ENCODE measurements around the gene ERN1.

The ERN1 gene

DNA sequence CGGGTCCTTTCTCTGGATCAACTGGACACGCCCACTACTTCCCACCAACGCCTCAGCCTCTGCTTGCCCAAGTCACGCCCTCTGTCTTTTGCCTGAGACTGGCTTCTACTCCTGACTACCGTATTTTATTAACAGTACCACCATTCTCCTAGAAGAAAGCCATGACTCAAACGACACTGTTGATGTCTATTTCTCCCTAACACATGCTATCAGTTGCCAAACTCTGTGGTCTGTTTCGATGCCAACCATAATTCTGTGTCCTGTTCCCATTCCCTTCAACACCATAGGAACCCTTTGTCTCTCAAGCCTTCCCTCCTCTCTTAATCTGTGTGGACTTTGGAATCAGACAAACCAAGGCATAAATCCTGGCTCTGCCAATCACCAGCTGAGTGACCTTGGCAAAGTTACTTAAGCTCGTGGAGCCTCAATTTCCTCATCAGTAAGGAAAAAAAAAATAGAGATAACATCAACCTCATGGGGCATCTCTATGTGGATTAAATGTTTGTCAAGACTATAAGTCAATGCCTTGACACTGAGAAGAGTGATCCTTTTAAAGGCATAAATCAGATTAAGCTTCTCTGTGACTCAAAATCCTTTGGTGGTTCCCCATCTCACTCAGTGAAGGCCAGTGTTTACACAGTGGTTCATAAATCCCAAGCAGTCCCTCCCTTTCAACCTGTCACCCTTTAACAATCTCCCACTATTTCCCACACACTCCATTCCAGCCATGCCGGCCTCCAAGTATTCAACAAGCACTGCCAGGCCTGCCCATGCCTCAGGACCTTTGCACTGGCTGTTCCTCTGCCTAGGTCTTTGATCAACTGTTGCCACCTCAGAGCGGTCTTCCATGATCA lies 45.6 kb downstream of the ERN1 start (continued):
- TF ChIP-seq, protein P1, sequence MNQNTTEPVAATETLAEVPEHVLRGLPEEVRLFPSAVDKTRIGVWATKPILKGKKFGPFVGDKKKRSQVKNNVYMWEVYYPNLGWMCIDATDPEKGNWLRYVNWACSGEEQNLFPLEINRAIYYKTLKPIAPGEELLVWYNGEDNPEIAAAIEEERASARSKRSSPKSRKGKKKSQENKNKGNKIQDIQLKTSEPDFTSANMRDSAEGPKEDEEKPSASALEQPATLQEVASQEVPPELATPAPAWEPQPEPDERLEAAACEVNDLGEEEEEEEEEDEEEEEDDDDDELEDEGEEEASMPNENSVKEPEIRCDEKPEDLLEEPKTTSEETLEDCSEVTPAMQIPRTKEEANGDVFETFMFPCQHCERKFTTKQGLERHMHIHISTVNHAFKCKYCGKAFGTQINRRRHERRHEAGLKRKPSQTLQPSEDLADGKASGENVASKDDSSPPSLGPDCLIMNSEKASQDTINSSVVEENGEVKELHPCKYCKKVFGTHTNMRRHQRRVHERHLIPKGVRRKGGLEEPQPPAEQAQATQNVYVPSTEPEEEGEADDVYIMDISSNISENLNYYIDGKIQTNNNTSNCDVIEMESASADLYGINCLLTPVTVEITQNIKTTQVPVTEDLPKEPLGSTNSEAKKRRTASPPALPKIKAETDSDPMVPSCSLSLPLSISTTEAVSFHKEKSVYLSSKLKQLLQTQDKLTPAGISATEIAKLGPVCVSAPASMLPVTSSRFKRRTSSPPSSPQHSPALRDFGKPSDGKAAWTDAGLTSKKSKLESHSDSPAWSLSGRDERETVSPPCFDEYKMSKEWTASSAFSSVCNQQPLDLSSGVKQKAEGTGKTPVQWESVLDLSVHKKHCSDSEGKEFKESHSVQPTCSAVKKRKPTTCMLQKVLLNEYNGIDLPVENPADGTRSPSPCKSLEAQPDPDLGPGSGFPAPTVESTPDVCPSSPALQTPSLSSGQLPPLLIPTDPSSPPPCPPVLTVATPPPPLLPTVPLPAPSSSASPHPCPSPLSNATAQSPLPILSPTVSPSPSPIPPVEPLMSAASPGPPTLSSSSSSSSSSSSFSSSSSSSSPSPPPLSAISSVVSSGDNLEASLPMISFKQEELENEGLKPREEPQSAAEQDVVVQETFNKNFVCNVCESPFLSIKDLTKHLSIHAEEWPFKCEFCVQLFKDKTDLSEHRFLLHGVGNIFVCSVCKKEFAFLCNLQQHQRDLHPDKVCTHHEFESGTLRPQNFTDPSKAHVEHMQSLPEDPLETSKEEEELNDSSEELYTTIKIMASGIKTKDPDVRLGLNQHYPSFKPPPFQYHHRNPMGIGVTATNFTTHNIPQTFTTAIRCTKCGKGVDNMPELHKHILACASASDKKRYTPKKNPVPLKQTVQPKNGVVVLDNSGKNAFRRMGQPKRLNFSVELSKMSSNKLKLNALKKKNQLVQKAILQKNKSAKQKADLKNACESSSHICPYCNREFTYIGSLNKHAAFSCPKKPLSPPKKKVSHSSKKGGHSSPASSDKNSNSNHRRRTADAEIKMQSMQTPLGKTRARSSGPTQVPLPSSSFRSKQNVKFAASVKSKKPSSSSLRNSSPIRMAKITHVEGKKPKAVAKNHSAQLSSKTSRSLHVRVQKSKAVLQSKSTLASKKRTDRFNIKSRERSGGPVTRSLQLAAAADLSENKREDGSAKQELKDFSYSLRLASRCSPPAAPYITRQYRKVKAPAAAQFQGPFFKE (tag by site-specific recombination; IDR thresholded peaks at IDR 0.05; ENCODE audit: borderline replicate concordance) = no peak
- TF ChIP-seq, protein P2, sequence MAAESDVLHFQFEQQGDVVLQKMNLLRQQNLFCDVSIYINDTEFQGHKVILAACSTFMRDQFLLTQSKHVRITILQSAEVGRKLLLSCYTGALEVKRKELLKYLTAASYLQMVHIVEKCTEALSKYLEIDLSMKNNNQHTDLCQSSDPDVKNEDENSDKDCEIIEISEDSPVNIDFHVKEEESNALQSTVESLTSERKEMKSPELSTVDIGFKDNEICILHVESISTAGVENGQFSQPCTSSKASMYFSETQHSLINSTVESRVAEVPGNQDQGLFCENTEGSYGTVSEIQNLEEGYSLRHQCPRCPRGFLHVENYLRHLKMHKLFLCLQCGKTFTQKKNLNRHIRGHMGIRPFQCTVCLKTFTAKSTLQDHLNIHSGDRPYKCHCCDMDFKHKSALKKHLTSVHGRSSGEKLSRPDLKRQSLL (tag by site-specific recombination; IDR thresholded peaks at IDR 0.05) = no peak
- TF ChIP-seq SCRT1 (tag by site-specific recombination; IDR thresholded peaks at IDR 0.05; ENCODE audit: borderline replicate concordance) = peak; percentile 85
- TF ChIP-seq, protein P3, sequence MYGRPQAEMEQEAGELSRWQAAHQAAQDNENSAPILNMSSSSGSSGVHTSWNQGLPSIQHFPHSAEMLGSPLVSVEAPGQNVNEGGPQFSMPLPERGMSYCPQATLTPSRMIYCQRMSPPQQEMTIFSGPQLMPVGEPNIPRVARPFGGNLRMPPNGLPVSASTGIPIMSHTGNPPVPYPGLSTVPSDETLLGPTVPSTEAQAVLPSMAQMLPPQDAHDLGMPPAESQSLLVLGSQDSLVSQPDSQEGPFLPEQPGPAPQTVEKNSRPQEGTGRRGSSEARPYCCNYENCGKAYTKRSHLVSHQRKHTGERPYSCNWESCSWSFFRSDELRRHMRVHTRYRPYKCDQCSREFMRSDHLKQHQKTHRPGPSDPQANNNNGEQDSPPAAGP (tag by site-specific recombination; IDR thresholded peaks at IDR 0.05) = no peak
- no peak for TF ChIP-seq OSR2 (tag by site-specific recombination; IDR thresholded peaks at IDR 0.05)
- peak; percentile 34 for TF ChIP-seq ZNF335 (tag by site-specific recombination; conservative IDR thresholded peaks at IDR 0.05)
- TF ChIP-seq ZNF423 (tag by site-specific recombination; IDR thresholded peaks at IDR 0.05) = no peak
- TF ChIP-seq ZNF514 (tag by site-specific recombination; IDR thresholded peaks at IDR 0.05) = no peak
- TF ChIP-seq ZNF701 (tag by site-specific recombination; IDR thresholded peaks at IDR 0.05) = no peak
- TF ChIP-seq, protein P4, sequence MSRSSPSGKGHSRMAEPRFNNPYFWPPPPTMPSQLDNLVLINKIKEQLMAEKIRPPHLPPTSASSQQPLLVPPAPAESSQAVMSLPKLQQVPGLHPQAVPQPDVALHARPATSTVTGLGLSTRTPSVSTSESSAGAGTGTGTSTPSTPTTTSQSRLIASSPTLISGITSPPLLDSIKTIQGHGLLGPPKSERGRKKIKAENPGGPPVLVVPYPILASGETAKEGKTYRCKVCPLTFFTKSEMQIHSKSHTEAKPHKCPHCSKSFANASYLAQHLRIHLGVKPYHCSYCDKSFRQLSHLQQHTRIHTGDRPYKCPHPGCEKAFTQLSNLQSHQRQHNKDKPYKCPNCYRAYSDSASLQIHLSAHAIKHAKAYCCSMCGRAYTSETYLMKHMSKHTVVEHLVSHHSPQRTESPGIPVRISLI (tag by site-specific recombination; IDR thresholded peaks at IDR 0.05) = no peak
- 0 out of 2 replicates have a peak, but pooled peaks have one; percentile 37 for TF ChIP-seq SCRT2 (tag by site-specific recombination; IDR thresholded peaks at IDR 0.05)
- TF ChIP-seq, protein P5, sequence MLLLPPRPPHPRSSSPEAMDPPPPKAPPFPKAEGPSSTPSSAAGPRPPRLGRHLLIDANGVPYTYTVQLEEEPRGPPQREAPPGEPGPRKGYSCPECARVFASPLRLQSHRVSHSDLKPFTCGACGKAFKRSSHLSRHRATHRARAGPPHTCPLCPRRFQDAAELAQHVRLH (tag by site-specific recombination; IDR thresholded peaks at IDR 0.05) = peak; percentile 25; the same call in 1 of the 2 replicates
- TF ChIP-seq ZNF623 (tag by site-specific recombination; IDR thresholded peaks at IDR 0.05) = peak; percentile 97
- TF ChIP-seq, protein P6, sequence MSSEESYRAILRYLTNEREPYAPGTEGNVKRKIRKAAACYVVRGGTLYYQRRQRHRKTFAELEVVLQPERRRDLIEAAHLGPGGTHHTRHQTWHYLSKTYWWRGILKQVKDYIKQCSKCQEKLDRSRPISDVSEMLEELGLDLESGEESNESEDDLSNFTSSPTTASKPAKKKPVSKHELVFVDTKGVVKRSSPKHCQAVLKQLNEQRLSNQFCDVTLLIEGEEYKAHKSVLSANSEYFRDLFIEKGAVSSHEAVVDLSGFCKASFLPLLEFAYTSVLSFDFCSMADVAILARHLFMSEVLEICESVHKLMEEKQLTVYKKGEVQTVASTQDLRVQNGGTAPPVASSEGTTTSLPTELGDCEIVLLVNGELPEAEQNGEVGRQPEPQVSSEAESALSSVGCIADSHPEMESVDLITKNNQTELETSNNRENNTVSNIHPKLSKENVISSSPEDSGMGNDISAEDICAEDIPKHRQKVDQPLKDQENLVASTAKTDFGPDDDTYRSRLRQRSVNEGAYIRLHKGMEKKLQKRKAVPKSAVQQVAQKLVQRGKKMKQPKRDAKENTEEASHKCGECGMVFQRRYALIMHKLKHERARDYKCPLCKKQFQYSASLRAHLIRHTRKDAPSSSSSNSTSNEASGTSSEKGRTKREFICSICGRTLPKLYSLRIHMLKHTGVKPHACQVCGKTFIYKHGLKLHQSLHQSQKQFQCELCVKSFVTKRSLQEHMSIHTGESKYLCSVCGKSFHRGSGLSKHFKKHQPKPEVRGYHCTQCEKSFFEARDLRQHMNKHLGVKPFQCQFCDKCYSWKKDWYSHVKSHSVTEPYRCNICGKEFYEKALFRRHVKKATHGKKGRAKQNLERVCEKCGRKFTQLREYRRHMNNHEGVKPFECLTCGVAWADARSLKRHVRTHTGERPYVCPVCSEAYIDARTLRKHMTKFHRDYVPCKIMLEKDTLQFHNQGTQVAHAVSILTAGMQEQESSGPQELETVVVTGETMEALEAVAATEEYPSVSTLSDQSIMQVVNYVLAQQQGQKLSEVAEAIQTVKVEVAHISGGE (tag by site-specific recombination; conservative IDR thresholded peaks at IDR 0.05; ENCODE audit: low read depth) = no peak
- TF ChIP-seq ZFHX2 (tag by site-specific recombination; conservative IDR thresholded peaks at IDR 0.05) = peak; percentile 86
- TF ChIP-seq ZNF157 (tag by site-specific recombination; IDR thresholded peaks at IDR 0.05) = no peak
- TF ChIP-seq ZNF621 (tag by site-specific recombination; IDR thresholded peaks at IDR 0.05) = no peak
- TF ChIP-seq TCF7L2 (IDR thresholded peaks at IDR 0.05; ENCODE audit: borderline replicate concordance, low read depth, low read length) = peak; percentile 45; the same call in 1 of the 2 replicates
- TF ChIP-seq, protein P7, sequence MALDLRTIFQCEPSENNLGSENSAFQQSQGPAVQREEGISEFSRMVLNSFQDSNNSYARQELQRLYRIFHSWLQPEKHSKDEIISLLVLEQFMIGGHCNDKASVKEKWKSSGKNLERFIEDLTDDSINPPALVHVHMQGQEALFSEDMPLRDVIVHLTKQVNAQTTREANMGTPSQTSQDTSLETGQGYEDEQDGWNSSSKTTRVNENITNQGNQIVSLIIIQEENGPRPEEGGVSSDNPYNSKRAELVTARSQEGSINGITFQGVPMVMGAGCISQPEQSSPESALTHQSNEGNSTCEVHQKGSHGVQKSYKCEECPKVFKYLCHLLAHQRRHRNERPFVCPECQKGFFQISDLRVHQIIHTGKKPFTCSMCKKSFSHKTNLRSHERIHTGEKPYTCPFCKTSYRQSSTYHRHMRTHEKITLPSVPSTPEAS (tag by site-specific recombination; IDR thresholded peaks at IDR 0.05) = no peak
- TF ChIP-seq, protein P8, sequence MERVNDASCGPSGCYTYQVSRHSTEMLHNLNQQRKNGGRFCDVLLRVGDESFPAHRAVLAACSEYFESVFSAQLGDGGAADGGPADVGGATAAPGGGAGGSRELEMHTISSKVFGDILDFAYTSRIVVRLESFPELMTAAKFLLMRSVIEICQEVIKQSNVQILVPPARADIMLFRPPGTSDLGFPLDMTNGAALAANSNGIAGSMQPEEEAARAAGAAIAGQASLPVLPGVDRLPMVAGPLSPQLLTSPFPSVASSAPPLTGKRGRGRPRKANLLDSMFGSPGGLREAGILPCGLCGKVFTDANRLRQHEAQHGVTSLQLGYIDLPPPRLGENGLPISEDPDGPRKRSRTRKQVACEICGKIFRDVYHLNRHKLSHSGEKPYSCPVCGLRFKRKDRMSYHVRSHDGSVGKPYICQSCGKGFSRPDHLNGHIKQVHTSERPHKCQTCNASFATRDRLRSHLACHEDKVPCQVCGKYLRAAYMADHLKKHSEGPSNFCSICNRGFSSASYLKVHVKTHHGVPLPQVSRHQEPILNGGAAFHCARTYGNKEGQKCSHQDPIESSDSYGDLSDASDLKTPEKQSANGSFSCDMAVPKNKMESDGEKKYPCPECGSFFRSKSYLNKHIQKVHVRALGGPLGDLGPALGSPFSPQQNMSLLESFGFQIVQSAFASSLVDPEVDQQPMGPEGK (tag by site-specific recombination; IDR thresholded peaks at IDR 0.05) = no peak
- no peak for TF ChIP-seq ZNF473 (tag by site-specific recombination; IDR thresholded peaks at IDR 0.05)

Measured in HEK293 (cell line).